Neural cell (in vitro differentiated cells): ENCODE measurements around the gene SLC6A2.

Source experiments
- EP300 ChIP-seq: fragments of 450-650 bp; conservative IDR thresholded peaks from 2 replicates; pipeline ENCODE4 v1.6.1; 2014; ENCODE audit warnings: antibody characterized with exemption, mild to moderate bottlenecking, moderate library complexity; ENCODE audit not compliant: poor library complexity, severe bottlenecking
- EZH2 ChIP-seq: fragments of 200-600, 300-800 bp; shearing (Covaris generic), sonication (generic); IDR thresholded peaks from 2 replicates; pipeline ENCODE4 v1.6.1; 2014; ENCODE audit warnings: antibody characterized with exemption, low read length, borderline replicate concordance, mild to moderate bottlenecking; ENCODE audit not compliant: insufficient read depth, poor library complexity, severe bottlenecking
- POLR2AphosphoS5 ChIP-seq: IDR thresholded peaks from 2 replicates; pipeline ENCODE4 v1.6.1; 2012
- TAF1 ChIP-seq: IDR thresholded peaks from 2 replicates; pipeline ENCODE4 v1.6.1; 2012; ENCODE audit warnings: low read depth
- TF ChIP-seq, protein P1 (sequence below): fragments of 450-650 bp; IDR thresholded peaks from 2 replicates; pipeline ENCODE4 v1.5.1; 2014; ENCODE audit warnings: antibody characterized with exemption, mild to moderate bottlenecking, moderate library complexity; ENCODE audit not compliant: poor library complexity, severe bottlenecking
- TF ChIP-seq, protein P2 (sequence below): IDR thresholded peaks from 2 replicates; pipeline ENCODE4 v1.6.1; 2012; ENCODE audit warnings: borderline replicate concordance

DNA sequence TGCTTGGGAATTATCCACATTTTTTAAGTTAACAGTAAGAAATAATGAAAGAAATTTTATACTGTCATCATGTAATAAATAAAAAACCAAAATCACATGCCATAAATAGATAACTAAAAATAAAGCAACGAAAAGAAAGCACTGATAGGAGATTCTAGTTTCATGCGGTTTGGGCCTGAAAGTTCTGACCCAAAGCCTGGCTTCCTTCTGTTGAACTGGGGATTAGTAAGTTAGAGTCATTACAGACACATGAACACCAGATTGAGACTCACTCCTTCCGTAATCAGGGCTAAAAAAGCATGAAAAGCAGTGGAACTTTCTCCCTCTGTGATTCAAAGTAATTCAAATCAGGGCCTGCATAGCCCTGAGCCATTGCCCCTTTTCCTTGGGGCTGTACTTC is 13.2 kb upstream of the SLC6A2 start:
- TF ChIP-seq, protein P1, sequence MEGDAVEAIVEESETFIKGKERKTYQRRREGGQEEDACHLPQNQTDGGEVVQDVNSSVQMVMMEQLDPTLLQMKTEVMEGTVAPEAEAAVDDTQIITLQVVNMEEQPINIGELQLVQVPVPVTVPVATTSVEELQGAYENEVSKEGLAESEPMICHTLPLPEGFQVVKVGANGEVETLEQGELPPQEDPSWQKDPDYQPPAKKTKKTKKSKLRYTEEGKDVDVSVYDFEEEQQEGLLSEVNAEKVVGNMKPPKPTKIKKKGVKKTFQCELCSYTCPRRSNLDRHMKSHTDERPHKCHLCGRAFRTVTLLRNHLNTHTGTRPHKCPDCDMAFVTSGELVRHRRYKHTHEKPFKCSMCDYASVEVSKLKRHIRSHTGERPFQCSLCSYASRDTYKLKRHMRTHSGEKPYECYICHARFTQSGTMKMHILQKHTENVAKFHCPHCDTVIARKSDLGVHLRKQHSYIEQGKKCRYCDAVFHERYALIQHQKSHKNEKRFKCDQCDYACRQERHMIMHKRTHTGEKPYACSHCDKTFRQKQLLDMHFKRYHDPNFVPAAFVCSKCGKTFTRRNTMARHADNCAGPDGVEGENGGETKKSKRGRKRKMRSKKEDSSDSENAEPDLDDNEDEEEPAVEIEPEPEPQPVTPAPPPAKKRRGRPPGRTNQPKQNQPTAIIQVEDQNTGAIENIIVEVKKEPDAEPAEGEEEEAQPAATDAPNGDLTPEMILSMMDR = no peak
- TF ChIP-seq EZH2 (no peak), EP300 (no peak), POLR2AphosphoS5 (no peak), TAF1 (no peak)
- TF ChIP-seq, protein P2, sequence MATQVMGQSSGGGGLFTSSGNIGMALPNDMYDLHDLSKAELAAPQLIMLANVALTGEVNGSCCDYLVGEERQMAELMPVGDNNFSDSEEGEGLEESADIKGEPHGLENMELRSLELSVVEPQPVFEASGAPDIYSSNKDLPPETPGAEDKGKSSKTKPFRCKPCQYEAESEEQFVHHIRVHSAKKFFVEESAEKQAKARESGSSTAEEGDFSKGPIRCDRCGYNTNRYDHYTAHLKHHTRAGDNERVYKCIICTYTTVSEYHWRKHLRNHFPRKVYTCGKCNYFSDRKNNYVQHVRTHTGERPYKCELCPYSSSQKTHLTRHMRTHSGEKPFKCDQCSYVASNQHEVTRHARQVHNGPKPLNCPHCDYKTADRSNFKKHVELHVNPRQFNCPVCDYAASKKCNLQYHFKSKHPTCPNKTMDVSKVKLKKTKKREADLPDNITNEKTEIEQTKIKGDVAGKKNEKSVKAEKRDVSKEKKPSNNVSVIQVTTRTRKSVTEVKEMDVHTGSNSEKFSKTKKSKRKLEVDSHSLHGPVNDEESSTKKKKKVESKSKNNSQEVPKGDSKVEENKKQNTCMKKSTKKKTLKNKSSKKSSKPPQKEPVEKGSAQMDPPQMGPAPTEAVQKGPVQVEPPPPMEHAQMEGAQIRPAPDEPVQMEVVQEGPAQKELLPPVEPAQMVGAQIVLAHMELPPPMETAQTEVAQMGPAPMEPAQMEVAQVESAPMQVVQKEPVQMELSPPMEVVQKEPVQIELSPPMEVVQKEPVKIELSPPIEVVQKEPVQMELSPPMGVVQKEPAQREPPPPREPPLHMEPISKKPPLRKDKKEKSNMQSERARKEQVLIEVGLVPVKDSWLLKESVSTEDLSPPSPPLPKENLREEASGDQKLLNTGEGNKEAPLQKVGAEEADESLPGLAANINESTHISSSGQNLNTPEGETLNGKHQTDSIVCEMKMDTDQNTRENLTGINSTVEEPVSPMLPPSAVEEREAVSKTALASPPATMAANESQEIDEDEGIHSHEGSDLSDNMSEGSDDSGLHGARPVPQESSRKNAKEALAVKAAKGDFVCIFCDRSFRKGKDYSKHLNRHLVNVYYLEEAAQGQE = no peak
